ENCODE data around the gene AFMID. TPM values are rescaled to one million over a fixed set of nuclear protein-coding genes. Genes with fewer than 3 reads are reported as not detected.
"Not testable (repeated sequence)": the region's sequence is repeated elsewhere in the genome, so short reads cannot be mapped to it uniquely, and the experiment has no call there.

AFMID gene
- total RNA-seq, 6 donors from 2014 or later: 30.5 to 265 (median 44.2) TPM

DNA sequence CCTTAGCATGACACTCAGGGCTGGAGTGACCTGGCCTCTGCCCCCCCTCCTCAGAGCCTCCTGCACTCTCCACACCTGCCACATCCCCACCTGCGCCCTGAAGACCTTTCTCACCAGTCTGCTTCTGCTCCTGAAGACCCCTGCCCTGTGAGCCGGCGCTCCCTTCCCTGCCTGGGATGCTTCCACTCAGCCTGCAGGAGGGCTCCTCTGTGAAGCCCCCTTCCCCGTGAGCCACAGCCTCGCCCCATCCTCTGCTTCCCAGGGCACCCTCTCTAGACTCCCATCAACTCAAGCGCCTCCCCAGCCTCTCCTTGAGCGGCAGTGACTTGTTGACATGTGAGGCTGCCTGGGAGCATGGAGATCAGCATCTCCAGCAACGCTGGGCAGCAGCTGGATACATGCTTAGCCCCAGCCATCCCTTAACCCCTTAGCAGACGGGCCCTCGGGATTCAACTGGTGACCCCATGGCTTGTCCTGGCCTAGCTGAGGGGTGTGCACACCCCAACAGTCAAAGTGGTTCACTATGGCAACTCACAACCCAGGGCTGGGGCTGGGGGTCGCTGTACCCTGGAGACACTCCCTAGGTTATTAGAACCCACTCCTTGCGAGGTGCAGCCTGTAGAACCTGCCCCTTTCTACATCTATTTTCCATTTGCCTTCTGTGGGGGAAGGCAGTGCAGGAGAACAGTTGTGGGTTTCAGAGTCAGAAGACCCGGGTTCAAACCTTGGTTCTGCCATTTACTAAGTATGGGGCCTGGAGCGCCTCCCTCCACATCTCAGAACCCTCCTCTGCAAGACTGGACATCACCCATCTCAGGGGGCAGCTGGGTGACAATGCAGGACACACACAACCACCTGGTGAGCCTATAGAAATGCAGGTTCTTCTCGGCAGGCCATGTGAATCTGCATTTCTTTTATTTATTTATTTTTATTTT, 65.8 kb downstream of the AFMID start:
- Histone ChIP-seq H3K4me1 (peaks cover 46 to 70% (median 53%) of the 10 kb centered on the region in 4 donors), H3K27me3 (no peaks in the 10 kb centered on the region), H3K36me3 (no peaks in the 10 kb centered on the region), H3K27ac (peak overlapping the region in 1 of 4 donors; percentile 6), H3K9me3 (no peaks in the 10 kb centered on the region), H3K4me3 (no peak overlapping the region)
- TF ChIP-seq POLR2A (IDR thresholded peaks at IDR 0.05) (no peak), POLR2AphosphoS5 (IDR thresholded peaks at IDR 0.05) (no peak)
- TF ChIP-seq, protein P1, sequence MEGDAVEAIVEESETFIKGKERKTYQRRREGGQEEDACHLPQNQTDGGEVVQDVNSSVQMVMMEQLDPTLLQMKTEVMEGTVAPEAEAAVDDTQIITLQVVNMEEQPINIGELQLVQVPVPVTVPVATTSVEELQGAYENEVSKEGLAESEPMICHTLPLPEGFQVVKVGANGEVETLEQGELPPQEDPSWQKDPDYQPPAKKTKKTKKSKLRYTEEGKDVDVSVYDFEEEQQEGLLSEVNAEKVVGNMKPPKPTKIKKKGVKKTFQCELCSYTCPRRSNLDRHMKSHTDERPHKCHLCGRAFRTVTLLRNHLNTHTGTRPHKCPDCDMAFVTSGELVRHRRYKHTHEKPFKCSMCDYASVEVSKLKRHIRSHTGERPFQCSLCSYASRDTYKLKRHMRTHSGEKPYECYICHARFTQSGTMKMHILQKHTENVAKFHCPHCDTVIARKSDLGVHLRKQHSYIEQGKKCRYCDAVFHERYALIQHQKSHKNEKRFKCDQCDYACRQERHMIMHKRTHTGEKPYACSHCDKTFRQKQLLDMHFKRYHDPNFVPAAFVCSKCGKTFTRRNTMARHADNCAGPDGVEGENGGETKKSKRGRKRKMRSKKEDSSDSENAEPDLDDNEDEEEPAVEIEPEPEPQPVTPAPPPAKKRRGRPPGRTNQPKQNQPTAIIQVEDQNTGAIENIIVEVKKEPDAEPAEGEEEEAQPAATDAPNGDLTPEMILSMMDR (IDR thresholded peaks at IDR 0.05): no peak
- 83 to 88% methylated on average over 14 to 15 of the region's 15 CpGs for WGBS, 2 donors
- DNase-seq (no peak), ATAC-seq (ENCODE audit: low FRiP score in 2 of 2) (no peak)

DNA sequence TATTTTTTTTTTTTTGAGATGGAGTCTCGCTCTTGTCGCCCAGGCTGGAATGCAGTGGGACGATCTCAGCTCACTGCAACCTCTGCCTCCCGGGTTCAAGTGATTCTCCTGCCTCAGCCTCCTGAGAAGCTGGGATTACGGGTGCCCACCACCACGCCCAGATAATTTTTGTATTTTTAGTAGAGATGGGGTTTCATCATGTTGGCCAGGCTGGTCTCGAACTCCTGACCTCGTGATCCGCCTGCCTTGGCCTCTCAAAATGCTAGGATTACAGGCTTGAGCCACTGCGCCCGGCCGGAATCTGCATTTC, 66.4 kb downstream of the AFMID start:
- not testable (repeated sequence) for ATAC-seq (ENCODE audit: low FRiP score in 2 of 2); H3K9me3 ChIP-seq; H3K36me3 ChIP-seq; H3K27me3 ChIP-seq; DNase-seq
- H3K4me1 ChIP-seq: peaks cover 52 to 72% (median 59%) of the 10 kb centered on the region in 4 donors
- peak overlapping the region in 3 of 4 donors; percentile 59 to 95 (median 65) for H3K4me3 ChIP-seq
- 80 to 83% methylated on average over 12 of the region's 12 CpGs for WGBS, 2 donors
- H3K27ac ChIP-seq: peak overlapping the region in 2 of 4 donors; percentile 89 to 94

DNA sequence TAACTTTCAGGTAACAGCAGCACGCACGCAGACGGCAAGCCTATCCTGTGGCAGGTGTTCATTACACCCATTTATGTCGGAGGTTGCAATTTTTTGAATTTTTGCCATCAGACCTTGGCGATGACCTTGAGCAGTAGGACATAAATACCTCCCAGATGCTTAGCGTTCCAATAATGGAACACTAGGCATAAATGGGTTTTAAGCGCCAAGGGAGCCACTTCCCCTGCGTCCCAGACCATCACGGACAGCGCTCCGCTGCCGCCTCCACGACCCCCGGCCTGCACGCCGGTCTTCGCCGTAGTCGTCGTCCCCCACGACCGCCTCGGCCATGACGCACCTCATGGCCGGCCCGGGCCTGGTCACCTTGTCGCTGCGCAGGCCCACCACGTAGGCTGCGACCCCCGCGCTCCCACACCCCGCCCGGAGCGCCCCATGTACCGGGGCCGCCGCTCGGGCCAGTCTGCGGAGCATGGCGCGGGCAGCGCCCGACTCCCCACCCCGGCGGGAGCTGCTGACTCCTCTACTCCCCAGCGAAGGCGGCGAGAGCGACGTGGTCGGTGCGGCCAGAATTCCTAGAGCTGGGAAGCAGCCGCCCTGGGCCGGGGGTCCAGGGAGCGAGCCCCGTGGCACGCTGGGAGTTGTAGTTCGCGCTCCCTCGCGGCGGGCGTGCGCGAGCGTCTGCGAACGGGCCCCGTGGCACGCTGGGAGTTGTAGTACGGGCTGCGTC, 66.9 kb downstream of the AFMID start:
- TF ChIP-seq POLR2A (IDR thresholded peaks at IDR 0.05) (peak in 2 of 4 donors; percentile 54 to 73), POLR2AphosphoS5 (IDR thresholded peaks at IDR 0.05) (peak; percentile 67 to 76), EP300 (IDR thresholded peaks at IDR 0.05) (no peak)
- TF ChIP-seq, protein P1 (IDR thresholded peaks at IDR 0.05): peak in 3 of 6 experiments; percentile 6 to 27 (median 19)
- Histone ChIP-seq H3K4me3 (peak overlapping the region; percentile 59 to 95 (median 65)), H3K27ac (peak overlapping the region; percentile 89 to 94 (median 92)), H3K9me3 (no peaks in the 10 kb centered on the region), H3K36me3 (no peaks in the 10 kb centered on the region), H3K27me3 (no peaks in the 10 kb centered on the region), H3K4me1 (peaks cover 55 to 75% (median 63%) of the 10 kb centered on the region in 4 donors)
- ATAC-seq (ENCODE audit: low FRiP score in 2 of 2) (peak; percentile 67 to 93), DNase-seq (peak; percentile 91 to 97)
- 4 to 13% methylated on average over 10 to 29 of the region's 73 CpGs for WGBS, 2 donors

DNA sequence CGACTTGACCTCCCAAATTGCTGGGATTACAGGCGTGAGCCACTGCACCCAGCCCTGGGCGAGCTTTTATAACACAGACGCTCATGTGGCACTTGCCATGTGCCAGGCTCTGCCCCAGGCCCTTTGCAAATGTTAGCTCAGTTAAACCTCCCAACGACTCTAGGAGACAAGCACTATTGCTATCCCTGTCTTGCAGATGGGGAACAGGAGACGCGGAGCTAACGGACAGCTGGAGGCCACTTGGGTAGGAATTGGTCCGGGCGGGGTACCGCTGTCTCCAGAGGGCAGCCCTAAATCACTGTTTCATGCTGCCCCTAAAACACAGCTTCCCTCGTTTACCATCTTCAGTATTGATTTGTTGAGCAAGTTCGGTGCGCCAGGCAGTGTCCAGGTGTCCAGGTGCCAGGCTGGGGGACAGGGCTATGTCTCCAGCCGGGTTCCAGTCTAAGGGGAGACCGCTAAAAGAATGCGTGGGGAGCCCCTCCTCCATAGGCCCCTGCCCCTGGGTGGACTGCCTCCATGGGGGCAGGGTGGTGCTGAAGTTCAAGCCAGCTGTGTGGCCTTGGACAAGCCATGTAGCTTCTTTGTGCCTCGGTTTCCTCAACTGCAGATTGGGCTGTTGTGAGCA, 68.0 kb downstream of the AFMID start:
- Histone ChIP-seq H3K9me3 (no peaks in the 10 kb centered on the region), H3K27ac (peak overlapping the region in 2 of 4 donors; percentile 88 to 89), H3K4me1 (peaks cover 54 to 80% (median 66%) of the 10 kb centered on the region in 4 donors), H3K4me3 (no peak overlapping the region), H3K27me3 (no peaks in the 10 kb centered on the region), H3K36me3 (no peaks in the 10 kb centered on the region)
- WGBS, 2 donors: 92 to 93% methylated on average over 12 to 18 of the region's 18 CpGs
- TF ChIP-seq EP300 (IDR thresholded peaks at IDR 0.05): no peak
- TF ChIP-seq POLR2AphosphoS5 (IDR thresholded peaks at IDR 0.05): no peak
- TF ChIP-seq, protein P1 (IDR thresholded peaks at IDR 0.05): no peak
- no peak for TF ChIP-seq POLR2A (IDR thresholded peaks at IDR 0.05)
- DNase-seq (no peak), ATAC-seq (ENCODE audit: low FRiP score in 2 of 2) (no peak)

All from upper lobe of left lung (tissue), 6 donors.